Stimulated activated CD4-positive, alpha-beta T cell treated with anti-CD3 and anti-CD28 coated beads, Interleukin-1b, Interleukin-23, amount 100 ng/mL, for 1 hour (primary cell): ENCODE results near the gene UROC1.
"Not testable (repeated sequence)": the region's sequence is repeated elsewhere in the genome, so short reads cannot be mapped to it uniquely, and the experiment has no call there.

Experiments used
- DNase-seq, 2 donors: peaks; one replicate each; pipeline ENCODE4 v3.0.0-alpha.2; 2020; ENCODE audit warnings: low read depth in 2 of 2

The UROC1 gene

DNA sequence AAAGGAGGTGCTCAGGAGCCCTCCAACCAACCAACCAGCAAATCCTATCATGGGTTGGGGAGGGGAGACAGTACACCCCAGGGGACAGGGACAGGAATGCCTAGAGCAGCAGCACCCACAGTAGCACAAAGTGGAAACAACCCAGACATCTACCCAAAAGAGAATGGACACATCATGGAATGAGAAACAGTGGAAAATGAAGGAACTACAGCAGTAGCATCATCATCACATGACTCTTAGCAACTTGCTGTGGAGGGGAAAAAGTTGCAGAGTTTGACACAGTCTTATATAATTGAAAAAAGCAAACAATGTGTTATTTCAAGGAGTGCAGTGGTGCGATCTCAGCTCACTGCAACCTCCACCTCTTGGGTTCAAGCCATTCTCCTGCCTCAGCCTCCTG lies 30.1 kb upstream of the UROC1 start:
- DNase-seq: no peak

DNA sequence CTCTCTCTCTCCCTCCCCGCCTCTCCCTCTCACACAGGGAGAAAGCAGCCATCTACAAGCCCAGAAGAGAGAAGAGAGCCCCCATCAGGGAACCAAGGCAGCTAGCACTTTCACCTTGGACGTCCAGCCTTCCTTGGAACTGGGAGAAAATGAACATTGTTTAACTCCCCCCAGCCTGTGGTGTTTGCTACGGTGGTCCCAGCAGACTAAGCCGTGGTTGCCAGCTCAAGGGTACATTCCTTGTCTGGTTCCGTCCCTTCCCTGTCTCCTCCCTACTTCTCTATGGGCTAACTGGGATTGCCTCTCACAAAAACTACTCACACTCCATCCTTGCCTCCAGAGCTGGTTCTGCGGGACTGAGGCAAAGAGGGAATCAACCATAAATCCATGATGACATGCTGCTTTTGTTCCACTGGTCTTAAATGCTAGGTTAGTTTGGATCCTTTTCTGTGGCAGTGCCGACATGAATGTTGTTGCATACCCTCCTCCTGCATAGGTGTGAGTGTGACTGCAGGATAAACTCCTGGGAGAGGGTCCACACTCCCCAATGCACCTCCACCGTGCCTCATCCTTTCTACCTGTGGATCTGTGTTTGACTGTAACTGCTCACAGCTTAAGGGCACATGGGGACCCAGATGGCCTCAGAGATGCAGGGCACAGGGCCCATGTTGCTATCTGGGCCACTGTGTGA lies 29.1 kb upstream of the UROC1 start:
- no peak for DNase-seq

DNA sequence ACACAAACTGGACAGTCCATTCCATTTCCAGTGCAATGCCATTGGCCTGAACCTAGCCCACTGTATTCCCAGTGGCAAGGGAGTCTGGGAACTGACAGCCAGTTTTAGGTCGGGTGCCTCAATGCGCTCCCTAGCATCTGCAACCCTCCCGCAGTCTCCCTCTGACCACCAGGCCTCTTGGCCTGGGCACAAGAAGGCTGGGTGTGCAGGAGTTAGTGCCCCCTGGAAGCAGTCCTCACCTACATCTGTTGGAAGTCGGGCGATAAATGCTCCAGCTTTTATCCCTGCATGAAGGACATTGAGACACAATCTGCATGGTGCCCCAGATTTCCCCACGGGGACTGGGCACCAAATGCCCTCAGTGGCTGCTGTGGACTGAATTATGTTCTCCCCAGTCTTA lies 28.4 kb upstream of the UROC1 start:
- DNase-seq: no peak

- DNase-seq: no peak
Observed at GRCh38 chr3:126545544-126545943, 28.0 kb upstream of the UROC1 start.

- no peak for DNase-seq
Observed at GRCh38 chr3:126544596-126545281, 27.2 kb upstream of the UROC1 start.

DNA sequence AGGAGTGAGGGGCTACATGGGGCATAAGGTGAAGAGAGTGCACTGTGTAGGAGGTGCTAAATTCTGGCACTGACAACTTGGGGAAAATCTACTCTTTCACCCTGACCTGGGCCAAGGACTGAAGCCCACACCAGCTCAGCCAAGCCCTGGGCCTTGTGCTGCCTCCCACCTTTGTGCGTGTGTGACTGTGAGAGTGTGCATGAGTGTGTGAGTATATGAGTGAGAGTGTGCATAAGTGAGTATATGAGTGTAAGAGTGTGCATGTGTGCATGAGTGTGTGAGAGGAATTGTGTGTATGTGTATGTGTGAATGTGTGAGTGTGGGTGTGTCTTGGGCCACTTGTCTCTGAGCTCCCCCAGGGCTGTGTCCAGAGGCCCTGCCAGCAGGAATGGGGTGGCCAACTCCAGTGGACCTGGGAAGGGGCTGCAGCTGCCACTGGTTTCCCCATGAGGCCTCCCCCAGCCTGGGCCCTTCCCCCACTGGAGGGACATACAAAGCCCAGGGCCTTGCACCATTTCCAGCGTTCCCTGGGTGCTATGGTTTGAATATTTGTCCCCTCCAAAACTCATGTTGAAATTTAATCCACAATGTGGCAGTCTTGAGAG lies 26.0 kb upstream of the UROC1 start:
- no peak for DNase-seq

DNA sequence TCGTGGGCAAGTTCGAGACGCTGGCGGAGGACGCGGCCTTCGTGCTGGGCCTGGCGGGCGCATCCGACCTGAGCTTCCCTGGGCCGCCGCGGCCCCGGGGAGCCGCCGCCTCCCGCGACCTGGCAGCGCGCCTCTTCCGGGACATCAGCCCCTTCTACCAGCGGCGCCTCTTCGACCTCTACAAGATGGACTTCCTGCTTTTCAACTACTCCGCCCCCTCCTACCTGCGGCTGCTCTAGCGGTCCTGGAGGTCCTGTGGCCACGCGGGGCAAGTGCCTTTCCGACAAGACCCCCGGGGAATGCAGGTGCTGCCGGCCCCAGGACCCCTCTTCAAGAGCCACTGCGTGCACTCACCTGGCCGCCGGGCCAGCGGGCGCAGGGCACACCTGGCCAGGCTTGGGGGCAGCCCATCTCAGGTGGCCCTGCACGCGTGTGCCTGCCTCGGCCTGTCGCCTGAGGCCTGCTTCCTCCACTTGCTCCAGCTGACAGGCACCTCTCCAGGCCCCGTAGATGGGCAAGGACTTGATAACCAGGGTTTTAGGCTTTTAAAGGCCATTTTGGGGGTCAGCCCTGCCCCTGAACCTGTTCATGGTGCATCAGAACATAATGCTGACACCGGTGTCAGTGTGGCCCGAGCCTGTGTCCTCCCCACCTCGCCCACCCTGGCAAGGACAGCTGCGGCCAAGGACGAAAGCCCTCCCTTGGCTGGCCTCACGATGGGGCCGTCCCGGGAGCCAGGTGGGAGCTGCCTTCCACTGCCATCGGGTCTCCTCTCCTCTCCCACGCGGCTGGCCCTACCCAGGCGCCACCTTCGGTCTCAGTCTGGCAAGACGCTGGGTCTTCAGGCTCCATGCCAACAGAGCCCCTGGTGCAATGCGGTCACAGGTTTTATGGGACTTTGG lies 25.0 kb upstream of the UROC1 start:
- no peak for DNase-seq

- DNase-seq: no peak
Observed at GRCh38 chr3:126541628-126542339, 24.2 kb upstream of the UROC1 start.

DNA sequence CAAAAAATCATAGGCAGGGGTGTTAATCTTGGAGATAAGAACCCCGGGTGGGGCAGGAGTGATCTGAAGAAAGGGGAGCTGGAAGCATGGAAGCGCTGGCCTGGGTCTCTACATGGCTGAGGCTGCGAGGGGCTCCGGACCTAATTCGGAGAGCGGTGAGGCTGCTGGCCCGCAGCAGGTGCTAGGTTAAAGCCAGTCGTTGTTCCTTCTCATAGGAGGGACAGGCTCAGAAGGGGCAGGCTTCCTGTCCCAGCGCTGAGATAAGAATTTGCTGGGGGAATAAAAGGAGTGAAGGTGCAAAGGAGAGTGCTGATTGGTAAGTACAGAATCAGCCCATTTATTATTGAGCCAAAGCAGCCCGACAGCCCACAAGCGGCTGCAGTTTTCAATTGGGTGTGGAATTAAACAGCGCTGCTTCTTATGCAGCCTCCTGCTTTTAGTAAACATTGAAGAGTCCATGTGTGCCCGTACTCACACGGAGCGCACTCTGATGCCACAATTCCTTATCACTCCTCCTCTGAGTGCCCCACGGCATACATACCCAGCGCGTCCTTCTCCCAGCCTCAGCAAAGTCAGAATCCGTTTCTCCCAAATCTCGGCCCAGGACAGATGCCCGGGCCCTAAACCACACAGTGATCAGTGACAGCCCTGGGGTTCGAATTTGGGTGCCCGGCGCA lies 23.5 kb upstream of the UROC1 start:
- no peak for DNase-seq

- no peak for DNase-seq
Observed at GRCh38 chr3:126540342-126540849, 22.8 kb upstream of the UROC1 start.

- DNase-seq: no peak
Observed at GRCh38 chr3:126539558-126540250, 22.1 kb upstream of the UROC1 start.

DNA sequence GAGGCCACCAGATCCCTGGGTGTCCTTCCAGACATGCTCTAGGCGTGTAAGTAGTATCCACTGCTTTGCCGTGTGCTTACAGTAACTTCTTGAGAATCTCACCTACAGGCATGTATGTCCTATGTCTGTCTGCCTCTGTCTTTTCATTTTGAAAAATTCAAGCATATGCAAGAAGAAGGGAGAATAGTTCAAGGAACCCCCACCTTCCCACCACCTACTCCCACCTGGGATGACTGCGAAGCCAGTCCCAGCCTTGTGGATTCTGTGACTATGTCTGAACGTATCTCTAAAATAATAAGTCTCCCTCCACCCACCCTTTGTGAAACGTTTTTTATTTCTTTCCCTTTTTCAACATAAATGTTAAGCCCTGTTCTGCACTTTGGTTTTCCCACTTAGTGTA lies 21.4 kb upstream of the UROC1 start:
- no peak for DNase-seq

GRCh38 chr3:126538316-126538715 lies 20.7 kb upstream of the UROC1 start:
- DNase-seq: no peak

GRCh38 chr3:126537730-126538281 lies 20.2 kb upstream of the UROC1 start:
- no peak for DNase-seq

- no peak for DNase-seq
Observed at GRCh38 chr3:126537116-126537729, 19.6 kb upstream of the UROC1 start.

- DNase-seq: no peak
Observed at GRCh38 chr3:126536126-126536525, 18.6 kb upstream of the UROC1 start.

DNA sequence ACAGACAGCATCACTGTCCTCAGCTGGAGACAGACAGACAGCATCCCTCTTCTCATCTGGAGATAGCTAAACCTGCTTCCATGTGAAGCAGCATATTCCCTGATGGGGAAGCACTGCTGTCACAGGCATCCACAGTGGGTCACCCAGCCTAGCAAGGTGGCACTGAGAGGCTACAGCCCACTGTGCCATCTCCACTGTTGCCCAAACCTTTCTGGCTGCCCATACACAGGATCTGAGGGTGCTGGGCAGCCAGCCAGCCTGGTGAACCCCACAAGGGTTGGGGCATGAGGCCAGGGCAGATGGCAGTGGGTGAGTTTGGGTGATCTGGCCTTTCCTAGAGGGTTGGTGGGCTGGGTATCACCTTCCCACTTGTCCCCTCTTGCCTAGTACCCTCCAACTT lies 18.1 kb upstream of the UROC1 start:
- DNase-seq: no peak

DNA sequence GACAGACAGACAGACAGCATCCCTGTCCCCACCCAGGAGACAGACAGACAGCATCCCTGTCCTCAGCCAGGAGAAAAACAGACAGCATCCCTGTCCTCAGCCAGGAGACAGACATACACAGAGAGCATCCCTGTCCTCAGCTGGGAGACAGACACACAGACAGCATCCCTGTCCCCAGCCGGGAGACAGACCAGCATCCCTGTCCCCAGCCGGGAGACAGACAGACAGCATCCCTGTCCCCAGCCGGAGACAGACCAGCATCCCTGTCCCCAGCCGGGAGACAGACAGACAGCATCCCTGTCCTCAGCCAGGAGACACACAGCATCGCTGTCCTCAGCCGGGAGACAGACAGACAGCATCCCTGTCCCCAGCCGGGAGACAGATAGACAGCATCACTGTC lies 17.1 kb upstream of the UROC1 start:
- not testable (repeated sequence) for DNase-seq

DNA sequence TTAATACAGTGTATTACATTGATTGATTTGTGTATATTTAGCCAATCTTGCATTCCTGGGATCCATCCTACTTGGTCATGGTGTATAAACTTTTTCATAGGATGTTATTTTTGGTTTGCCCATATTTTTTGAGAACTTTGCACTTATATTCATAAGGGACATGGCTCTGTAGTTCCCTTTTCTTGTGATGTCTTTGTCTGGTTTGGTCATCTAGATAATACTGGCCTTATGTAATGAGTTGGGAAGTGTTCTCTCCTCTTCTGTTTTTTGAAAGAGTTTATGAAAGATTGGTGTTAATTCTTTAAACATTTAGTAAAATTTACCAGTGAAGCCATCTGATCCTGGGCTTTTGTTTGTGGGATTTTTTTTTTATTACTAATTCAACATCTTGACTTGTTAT lies 15.9 kb upstream of the UROC1 start:
- no peak for DNase-seq

GRCh38 chr3:126531051-126531330 lies 13.4 kb upstream of the UROC1 start:
- DNase-seq: no peak
